HepG2 (cell line): ENCODE measurements around the gene PARP15. TPM values are rescaled to one million over a fixed set of nuclear protein-coding genes. Genes with fewer than 3 reads are reported as not detected.

Experiments used
- ELF4 ChIP-seq: sonication (generic); formaldehyde crosslinking; IDR thresholded peaks from 2 replicates; pipeline ENCODE4 v1.5.0; 2020; ENCODE audit warnings: missing genetic modification reagents, mild to moderate bottlenecking, moderate library complexity, borderline replicate concordance
- FOXM1 ChIP-seq: sonication (generic); formaldehyde crosslinking; IDR thresholded peaks from 2 replicates; pipeline ENCODE4 v1.5.0; 2020; ENCODE audit warnings: missing genetic modification reagents
- HDAC6 ChIP-seq: fragments of 200-600 bp; sonication (generic); IDR thresholded peaks from 2 replicates; pipeline ENCODE4 v1.7.0; 2017; ENCODE audit warnings: mild to moderate bottlenecking, antibody characterized with exemption, low read length, low read depth
- HES4 ChIP-seq: sonication (generic); formaldehyde crosslinking; IDR thresholded peaks from 2 replicates; pipeline ENCODE4 v1.9.0; 2021; ENCODE audit warnings: mild to moderate bottlenecking, missing genetic modification reagents, borderline replicate concordance
- MAFF ChIP-seq: IDR thresholded peaks from 2 replicates; pipeline ENCODE4 v1.6.1; 2011; ENCODE audit warnings: low read depth, low read length, improper control_type of control experiment
- MIER2 ChIP-seq: IDR thresholded peaks from 2 replicates; pipeline ENCODE4 v1.6.1; 2016; ENCODE audit warnings: missing biosample characterization, missing genetic modification reagents
- NR2F2 ChIP-seq: IDR thresholded peaks from 2 replicates; pipeline ENCODE4 v1.6.1; 2012; ENCODE audit warnings: low read depth, inconsistent platforms, borderline replicate concordance
- PHF8 ChIP-seq: sonication (generic); formaldehyde crosslinking; IDR thresholded peaks from 2 replicates; pipeline ENCODE4 v1.5.0; 2020; ENCODE audit warnings: missing genetic modification reagents
- SMC3 ChIP-seq: IDR thresholded peaks from 2 replicates; pipeline ENCODE4 v1.6.1; 2011; ENCODE audit warnings: low read length, improper control_type of control experiment
- XBP1 ChIP-seq: sonication (generic); formaldehyde crosslinking; IDR thresholded peaks from 2 replicates; pipeline ENCODE4 v1.5.0; 2020; ENCODE audit warnings: missing genetic modification reagents
- ZKSCAN1 ChIP-seq: fragments of 150-350 bp; IDR thresholded peaks from 2 replicates; pipeline ENCODE4 v1.6.1; 2014; ENCODE audit warnings: low read length
- ZNF101 ChIP-seq: sonication (generic); formaldehyde crosslinking; IDR thresholded peaks from 2 replicates; pipeline ENCODE4 v1.4.0; 2020; ENCODE audit warnings: mild to moderate bottlenecking, low read depth, missing genetic modification reagents, borderline replicate concordance
- ZNF205 ChIP-seq: IDR thresholded peaks from 2 replicates; pipeline ENCODE4 v1.6.1; 2018; ENCODE audit warnings: missing biosample characterization, missing genetic modification reagents
- ZNF292 ChIP-seq: sonication (generic); formaldehyde crosslinking; IDR thresholded peaks from 2 replicates; pipeline ENCODE4 v1.8.1; 2022; ENCODE audit warnings: mild to moderate bottlenecking, low read depth, missing genetic modification reagents, borderline replicate concordance
- ZNF317 ChIP-seq: sonication (generic); formaldehyde crosslinking; IDR thresholded peaks from 2 replicates; pipeline ENCODE4 v1.5.0; 2020; ENCODE audit warnings: mild to moderate bottlenecking, missing genetic modification reagents
- ZNF550 ChIP-seq: sonication (generic); formaldehyde crosslinking; IDR thresholded peaks from 2 replicates; pipeline ENCODE4 v1.4.0; 2020; ENCODE audit warnings: mild to moderate bottlenecking, missing genetic modification reagents, borderline replicate concordance
- ZNF564 ChIP-seq: sonication (generic); formaldehyde crosslinking; IDR thresholded peaks from 2 replicates; pipeline ENCODE4 v1.8.1; 2023; ENCODE audit warnings: mild to moderate bottlenecking, missing genetic modification reagents
- polyA plus RNA-seq, 8 experiments: library from polyadenylated mRNA; depleted of rRNA in 3 of 8; stranded (reverse) in 7 of 8; unstranded in 1 of 8; fragments of >200 nt; fragmentation: Illumina TruSeq in 4 of 8; extraction: Trizol in 4 of 8; gene quantifications; 2 replicates each; pipeline versions ENCODE4 v1.2.1 to v1.2.3, GENCODE V29; 2011 to 2016; ENCODE audit warnings: low read depth in 4 of 8, missing spikeins in 1 of 8, mixed read lengths in 1 of 8; ENCODE audit not compliant: insufficient read depth in 1 of 8
- total RNA-seq, 5 experiments: library from RNA; depleted of rRNA; stranded (reverse); fragments of >200 nt; fragmentation: Illumina TruSeq; extraction: Trizol; gene quantifications; 2 replicates each; pipeline ENCODE4 v1.2.3, GENCODE V29; 2016; ENCODE audit warnings: low read depth in 1 of 5
- TF ChIP-seq, protein P1 (sequence below): sonication (generic); formaldehyde crosslinking; IDR thresholded peaks from 2 replicates; pipeline ENCODE4 v1.4.0; 2020; ENCODE audit warnings: missing genetic modification reagents
- TF ChIP-seq, protein P2 (sequence below): sonication (generic); formaldehyde crosslinking; IDR thresholded peaks from 2 replicates; pipeline ENCODE4 v1.5.0; 2020; ENCODE audit warnings: mild to moderate bottlenecking, missing genetic modification reagents, moderate library complexity
- TF ChIP-seq, protein P3 (sequence below): sonication (generic); formaldehyde crosslinking; IDR thresholded peaks from 2 replicates; pipeline ENCODE4 v1.5.0; 2020; ENCODE audit warnings: missing genetic modification reagents
- TF ChIP-seq, protein P4 (sequence below): sonication (generic); formaldehyde crosslinking; IDR thresholded peaks from 2 replicates; pipeline ENCODE4 v1.4.0; 2020; ENCODE audit warnings: mild to moderate bottlenecking, missing genetic modification reagents

PARP15 gene
- total and polyA plus RNA-seq, 2 of the 13 experiments (the other 11 are each of a cell fraction or from before 2014, with no cell fraction given) = 0.02 TPM; not detected in 1

- TF ChIP-seq HDAC6 (no peak), ELF4 (CRISPR knock-in tag) (peak; percentile 24; the same call in 1 of the 2 replicates), ZNF564 (CRISPR knock-in tag) (peak; percentile 82; the same call in 1 of the 2 replicates), NR2F2 (no peak), FOXM1 (CRISPR knock-in tag) (no peak), ZNF101 (CRISPR knock-in tag) (no peak), HES4 (CRISPR knock-in tag) (0 out of 2 replicates have a peak, but pooled peaks have one; percentile 49), ZNF317 (CRISPR knock-in tag) (0 out of 2 replicates have a peak, but pooled peaks have one; percentile 25), XBP1 (no peak), ZNF292 (CRISPR knock-in tag) (peak; percentile 67; the same call in 1 of the 2 replicates), SMC3 (no peak), MIER2 (CRISPR knock-in tag) (no peak), MAFF (no peak), ZNF205 (CRISPR knock-in tag) (no peak), ZKSCAN1 (0 out of 2 replicates have a peak, but pooled peaks have one; percentile 24), PHF8 (CRISPR knock-in tag) (peak; percentile 81), ZNF550 (CRISPR knock-in tag) (no peak)
- TF ChIP-seq, protein P1, sequence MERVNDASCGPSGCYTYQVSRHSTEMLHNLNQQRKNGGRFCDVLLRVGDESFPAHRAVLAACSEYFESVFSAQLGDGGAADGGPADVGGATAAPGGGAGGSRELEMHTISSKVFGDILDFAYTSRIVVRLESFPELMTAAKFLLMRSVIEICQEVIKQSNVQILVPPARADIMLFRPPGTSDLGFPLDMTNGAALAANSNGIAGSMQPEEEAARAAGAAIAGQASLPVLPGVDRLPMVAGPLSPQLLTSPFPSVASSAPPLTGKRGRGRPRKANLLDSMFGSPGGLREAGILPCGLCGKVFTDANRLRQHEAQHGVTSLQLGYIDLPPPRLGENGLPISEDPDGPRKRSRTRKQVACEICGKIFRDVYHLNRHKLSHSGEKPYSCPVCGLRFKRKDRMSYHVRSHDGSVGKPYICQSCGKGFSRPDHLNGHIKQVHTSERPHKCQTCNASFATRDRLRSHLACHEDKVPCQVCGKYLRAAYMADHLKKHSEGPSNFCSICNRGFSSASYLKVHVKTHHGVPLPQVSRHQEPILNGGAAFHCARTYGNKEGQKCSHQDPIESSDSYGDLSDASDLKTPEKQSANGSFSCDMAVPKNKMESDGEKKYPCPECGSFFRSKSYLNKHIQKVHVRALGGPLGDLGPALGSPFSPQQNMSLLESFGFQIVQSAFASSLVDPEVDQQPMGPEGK (CRISPR knock-in tag) = 0 out of 2 replicates have a peak, but pooled peaks have one; percentile 46
- TF ChIP-seq, protein P2, sequence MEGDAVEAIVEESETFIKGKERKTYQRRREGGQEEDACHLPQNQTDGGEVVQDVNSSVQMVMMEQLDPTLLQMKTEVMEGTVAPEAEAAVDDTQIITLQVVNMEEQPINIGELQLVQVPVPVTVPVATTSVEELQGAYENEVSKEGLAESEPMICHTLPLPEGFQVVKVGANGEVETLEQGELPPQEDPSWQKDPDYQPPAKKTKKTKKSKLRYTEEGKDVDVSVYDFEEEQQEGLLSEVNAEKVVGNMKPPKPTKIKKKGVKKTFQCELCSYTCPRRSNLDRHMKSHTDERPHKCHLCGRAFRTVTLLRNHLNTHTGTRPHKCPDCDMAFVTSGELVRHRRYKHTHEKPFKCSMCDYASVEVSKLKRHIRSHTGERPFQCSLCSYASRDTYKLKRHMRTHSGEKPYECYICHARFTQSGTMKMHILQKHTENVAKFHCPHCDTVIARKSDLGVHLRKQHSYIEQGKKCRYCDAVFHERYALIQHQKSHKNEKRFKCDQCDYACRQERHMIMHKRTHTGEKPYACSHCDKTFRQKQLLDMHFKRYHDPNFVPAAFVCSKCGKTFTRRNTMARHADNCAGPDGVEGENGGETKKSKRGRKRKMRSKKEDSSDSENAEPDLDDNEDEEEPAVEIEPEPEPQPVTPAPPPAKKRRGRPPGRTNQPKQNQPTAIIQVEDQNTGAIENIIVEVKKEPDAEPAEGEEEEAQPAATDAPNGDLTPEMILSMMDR (CRISPR knock-in tag) = peak; percentile 22; the same call in 1 of the 2 replicates
- TF ChIP-seq, protein P3, sequence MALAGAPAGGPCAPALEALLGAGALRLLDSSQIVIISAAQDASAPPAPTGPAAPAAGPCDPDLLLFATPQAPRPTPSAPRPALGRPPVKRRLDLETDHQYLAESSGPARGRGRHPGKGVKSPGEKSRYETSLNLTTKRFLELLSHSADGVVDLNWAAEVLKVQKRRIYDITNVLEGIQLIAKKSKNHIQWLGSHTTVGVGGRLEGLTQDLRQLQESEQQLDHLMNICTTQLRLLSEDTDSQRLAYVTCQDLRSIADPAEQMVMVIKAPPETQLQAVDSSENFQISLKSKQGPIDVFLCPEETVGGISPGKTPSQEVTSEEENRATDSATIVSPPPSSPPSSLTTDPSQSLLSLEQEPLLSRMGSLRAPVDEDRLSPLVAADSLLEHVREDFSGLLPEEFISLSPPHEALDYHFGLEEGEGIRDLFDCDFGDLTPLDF = 0 out of 2 replicates have a peak, but pooled peaks have one; percentile 55
- TF ChIP-seq, protein P4, sequence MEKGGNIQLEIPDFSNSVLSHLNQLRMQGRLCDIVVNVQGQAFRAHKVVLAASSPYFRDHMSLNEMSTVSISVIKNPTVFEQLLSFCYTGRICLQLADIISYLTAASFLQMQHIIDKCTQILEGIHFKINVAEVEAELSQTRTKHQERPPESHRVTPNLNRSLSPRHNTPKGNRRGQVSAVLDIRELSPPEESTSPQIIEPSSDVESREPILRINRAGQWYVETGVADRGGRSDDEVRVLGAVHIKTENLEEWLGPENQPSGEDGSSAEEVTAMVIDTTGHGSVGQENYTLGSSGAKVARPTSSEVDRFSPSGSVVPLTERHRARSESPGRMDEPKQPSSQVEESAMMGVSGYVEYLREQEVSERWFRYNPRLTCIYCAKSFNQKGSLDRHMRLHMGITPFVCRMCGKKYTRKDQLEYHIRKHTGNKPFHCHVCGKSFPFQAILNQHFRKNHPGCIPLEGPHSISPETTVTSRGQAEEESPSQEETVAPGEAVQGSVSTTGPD (CRISPR knock-in tag) = 0 out of 2 replicates have a peak, but pooled peaks have one; percentile 21
Observed at GRCh38 chr3:122680475-122681283, 103.2 kb downstream of the PARP15 start, which contains the start of gene PARP14 (continued).
